ENCODE data around the gene PGBD5.

GRCh38 chr1:230286166-230286889, 139.8 kb downstream of the PGBD5 start:
- TF ChIP-seq SAFB2 (IDR thresholded peaks at IDR 0.05; ENCODE audit: borderline replicate concordance, low read depth, low read length, severe bottlenecking) (no peak), POLR2AphosphoS5 (IDR thresholded peaks at IDR 0.05; ENCODE audit: control insufficient read depth, insufficient read depth, low read depth, low read length) (no peak), CHD1 (IDR thresholded peaks at IDR 0.05; ENCODE audit: low read length) (no peak), ZNF407 (IDR thresholded peaks at IDR 0.05; ENCODE audit: low read depth) (no peak), TFE3 (CRISPR knock-in tag; IDR thresholded peaks at IDR 0.05) (no peak), EHMT2 (IDR thresholded peaks at IDR 0.05) (no peak), RFX5 (IDR thresholded peaks at IDR 0.05; ENCODE audit: low read depth, low read length) (no peak), HDAC8 (tag; IDR thresholded peaks at IDR 0.05) (no peak), L3MBTL2 (IDR thresholded peaks at IDR 0.05) (no peak)
- TF ChIP-seq, protein P1, sequence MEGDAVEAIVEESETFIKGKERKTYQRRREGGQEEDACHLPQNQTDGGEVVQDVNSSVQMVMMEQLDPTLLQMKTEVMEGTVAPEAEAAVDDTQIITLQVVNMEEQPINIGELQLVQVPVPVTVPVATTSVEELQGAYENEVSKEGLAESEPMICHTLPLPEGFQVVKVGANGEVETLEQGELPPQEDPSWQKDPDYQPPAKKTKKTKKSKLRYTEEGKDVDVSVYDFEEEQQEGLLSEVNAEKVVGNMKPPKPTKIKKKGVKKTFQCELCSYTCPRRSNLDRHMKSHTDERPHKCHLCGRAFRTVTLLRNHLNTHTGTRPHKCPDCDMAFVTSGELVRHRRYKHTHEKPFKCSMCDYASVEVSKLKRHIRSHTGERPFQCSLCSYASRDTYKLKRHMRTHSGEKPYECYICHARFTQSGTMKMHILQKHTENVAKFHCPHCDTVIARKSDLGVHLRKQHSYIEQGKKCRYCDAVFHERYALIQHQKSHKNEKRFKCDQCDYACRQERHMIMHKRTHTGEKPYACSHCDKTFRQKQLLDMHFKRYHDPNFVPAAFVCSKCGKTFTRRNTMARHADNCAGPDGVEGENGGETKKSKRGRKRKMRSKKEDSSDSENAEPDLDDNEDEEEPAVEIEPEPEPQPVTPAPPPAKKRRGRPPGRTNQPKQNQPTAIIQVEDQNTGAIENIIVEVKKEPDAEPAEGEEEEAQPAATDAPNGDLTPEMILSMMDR (IDR thresholded peaks at IDR 0.05 in 2 of 3, conservative IDR thresholded peaks at IDR 0.05 in 1 of 3; ENCODE audit: insufficient read depth in 2 of 3, low read depth in 1 of 3, low read length in 3 of 3), result no peak

Data from K562 (cell line).